ENCODE data around the gene LYPD6B.

- TF ChIP-seq POLR2AphosphoS5 (IDR thresholded peaks at IDR 0.05; ENCODE audit: borderline replicate concordance, low read depth, low read length) (no peak), EZH2 (IDR thresholded peaks at IDR 0.05) (no peak)
Observed at GRCh38 chr2:149104221-149104620, 65.7 kb downstream of the LYPD6B start.
